NCI-H446 (cell line): ENCODE results near the gene DNASE2B.

Experiments
- DNase-seq, 2 experiments: peaks; one replicate each; lab custom pipeline; 2025; lab: John Stamatoyannopoulos, UW

The DNASE2B gene

DNA sequence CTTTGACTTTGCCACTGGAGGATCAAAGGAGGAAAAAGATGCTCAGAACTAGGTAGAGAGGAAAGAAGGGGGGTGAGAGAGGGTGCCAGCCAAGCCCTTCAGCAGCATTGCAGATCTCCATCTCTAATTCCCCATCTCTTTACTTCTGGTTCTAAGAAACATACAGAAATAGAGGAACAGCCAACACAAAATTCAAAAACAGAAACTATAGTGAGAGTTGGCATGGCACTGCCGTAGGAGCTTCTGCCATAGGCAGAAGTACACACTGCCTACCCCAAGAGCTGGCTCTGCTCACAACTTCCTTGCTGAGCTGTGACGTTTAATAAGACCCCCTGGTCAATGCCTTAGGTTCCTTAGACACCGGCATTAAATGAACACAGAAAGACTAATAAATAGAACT lies 54.2 kb downstream of the DNASE2B start:
- no peak for DNase-seq

GRCh38 chr1:84462118-84462517 lies 63.8 kb downstream of the DNASE2B start:
- no peak for DNase-seq
